ENCODE measurements around the gene MYPN. TPM values are rescaled to one million over a fixed set of nuclear protein-coding genes. Genes with fewer than 3 reads are reported as not detected.

MYPN gene
- total and polyA plus RNA-seq, 2 donors from 2014 or later, result 0.06 TPM; not detected in 1

DNA sequence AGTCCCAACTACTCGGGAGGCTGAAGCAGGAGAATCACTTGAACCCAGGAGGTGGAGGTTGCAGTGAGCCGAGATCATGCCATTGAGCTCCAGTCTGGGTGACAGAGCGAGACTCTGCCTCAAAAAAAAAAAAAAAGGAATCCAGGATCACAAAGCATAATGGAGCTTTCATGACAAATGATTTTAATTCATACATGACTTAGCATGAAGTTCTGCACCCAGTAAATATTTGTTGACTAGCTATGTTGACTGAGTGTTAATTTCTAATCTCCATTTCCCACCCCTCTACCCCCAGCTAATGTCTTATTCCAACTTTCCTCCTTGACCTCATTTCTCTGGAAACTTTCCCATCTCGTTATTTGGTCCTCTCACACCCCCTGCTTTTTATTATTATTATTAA is 69.3 kb downstream of the MYPN start:
- no peaks in the 10 kb centered on the region for H3K27me3 ChIP-seq (ENCODE audit: control insufficient read depth, insufficient read depth, low read length)
- TF ChIP-seq, protein P1, sequence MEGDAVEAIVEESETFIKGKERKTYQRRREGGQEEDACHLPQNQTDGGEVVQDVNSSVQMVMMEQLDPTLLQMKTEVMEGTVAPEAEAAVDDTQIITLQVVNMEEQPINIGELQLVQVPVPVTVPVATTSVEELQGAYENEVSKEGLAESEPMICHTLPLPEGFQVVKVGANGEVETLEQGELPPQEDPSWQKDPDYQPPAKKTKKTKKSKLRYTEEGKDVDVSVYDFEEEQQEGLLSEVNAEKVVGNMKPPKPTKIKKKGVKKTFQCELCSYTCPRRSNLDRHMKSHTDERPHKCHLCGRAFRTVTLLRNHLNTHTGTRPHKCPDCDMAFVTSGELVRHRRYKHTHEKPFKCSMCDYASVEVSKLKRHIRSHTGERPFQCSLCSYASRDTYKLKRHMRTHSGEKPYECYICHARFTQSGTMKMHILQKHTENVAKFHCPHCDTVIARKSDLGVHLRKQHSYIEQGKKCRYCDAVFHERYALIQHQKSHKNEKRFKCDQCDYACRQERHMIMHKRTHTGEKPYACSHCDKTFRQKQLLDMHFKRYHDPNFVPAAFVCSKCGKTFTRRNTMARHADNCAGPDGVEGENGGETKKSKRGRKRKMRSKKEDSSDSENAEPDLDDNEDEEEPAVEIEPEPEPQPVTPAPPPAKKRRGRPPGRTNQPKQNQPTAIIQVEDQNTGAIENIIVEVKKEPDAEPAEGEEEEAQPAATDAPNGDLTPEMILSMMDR (IDR thresholded peaks at IDR 0.05; ENCODE audit: borderline replicate concordance, extremely low read depth, insufficient read depth), result no peak
- FAIRE-seq, result no peak
- no peak overlapping the region for H3K27ac ChIP-seq (ENCODE audit: low read depth in 2 of 2, low read length in 2 of 2)
- intact Hi-C loops (cut with DNase I), result no loop called here
- H3K4me1 ChIP-seq (ENCODE audit: control insufficient read depth in 2 of 3, insufficient read depth in 2 of 3, low read depth in 1 of 3, low read length in 3 of 3), result no peaks in the 10 kb centered on the region
- H3K9me3 ChIP-seq (ENCODE audit: control insufficient read depth in 2 of 3, insufficient read depth in 1 of 3, low read length in 3 of 3), result no peaks in the 10 kb centered on the region
- DNase-seq, result no peak
- no peak overlapping the region for H3K4me3 ChIP-seq (ENCODE audit: low read length in 3 of 3)
- no peaks in the 10 kb centered on the region for H3K36me3 ChIP-seq (ENCODE audit: control insufficient read depth in 2 of 3, insufficient read depth in 3 of 3, low read length in 3 of 3)
- H3K9ac ChIP-seq (ENCODE audit: low read length in 3 of 3), result no peak overlapping the region

DNA sequence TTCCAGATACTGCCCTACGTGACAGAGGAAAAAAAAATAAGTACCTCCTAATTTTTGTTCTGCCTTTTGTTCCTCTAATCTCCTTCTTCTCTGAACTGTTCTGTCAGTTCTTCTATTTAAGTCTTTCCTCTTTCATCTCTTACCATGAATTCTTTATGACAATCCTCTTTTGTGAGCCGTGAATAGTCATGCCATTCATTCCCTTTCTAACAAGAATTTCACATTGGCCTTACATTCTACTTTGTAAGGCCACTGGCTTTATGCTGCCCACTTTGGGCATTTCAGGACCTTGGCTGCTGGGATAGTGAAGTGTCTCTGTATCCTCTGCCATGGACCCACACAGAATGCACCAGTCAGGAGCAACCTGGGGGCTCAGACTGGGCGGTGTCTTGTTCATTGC is 69.7 kb downstream of the MYPN start:
- intact Hi-C loops (cut with DNase I), result no loop called here
- no peak for FAIRE-seq
- H3K9me3 ChIP-seq (ENCODE audit: control insufficient read depth in 2 of 3, insufficient read depth in 1 of 3, low read length in 3 of 3), result no peaks in the 10 kb centered on the region
- H3K4me3 ChIP-seq (ENCODE audit: low read length in 3 of 3), result no peak overlapping the region
- no peak overlapping the region for H3K27ac ChIP-seq (ENCODE audit: low read depth in 2 of 2, low read length in 2 of 2)
- DNase-seq, result no peak
- no peaks in the 10 kb centered on the region for H3K27me3 ChIP-seq (ENCODE audit: control insufficient read depth, insufficient read depth, low read length)
- no peaks in the 10 kb centered on the region for H3K36me3 ChIP-seq (ENCODE audit: control insufficient read depth in 2 of 3, insufficient read depth in 3 of 3, low read length in 3 of 3)
- TF ChIP-seq, protein P1 (IDR thresholded peaks at IDR 0.05; ENCODE audit: borderline replicate concordance, extremely low read depth, insufficient read depth), result no peak
- H3K9ac ChIP-seq (ENCODE audit: low read length in 3 of 3), result no peak overlapping the region
- no peaks in the 10 kb centered on the region for H3K4me1 ChIP-seq (ENCODE audit: control insufficient read depth in 2 of 3, insufficient read depth in 2 of 3, low read depth in 1 of 3, low read length in 3 of 3)

DNA sequence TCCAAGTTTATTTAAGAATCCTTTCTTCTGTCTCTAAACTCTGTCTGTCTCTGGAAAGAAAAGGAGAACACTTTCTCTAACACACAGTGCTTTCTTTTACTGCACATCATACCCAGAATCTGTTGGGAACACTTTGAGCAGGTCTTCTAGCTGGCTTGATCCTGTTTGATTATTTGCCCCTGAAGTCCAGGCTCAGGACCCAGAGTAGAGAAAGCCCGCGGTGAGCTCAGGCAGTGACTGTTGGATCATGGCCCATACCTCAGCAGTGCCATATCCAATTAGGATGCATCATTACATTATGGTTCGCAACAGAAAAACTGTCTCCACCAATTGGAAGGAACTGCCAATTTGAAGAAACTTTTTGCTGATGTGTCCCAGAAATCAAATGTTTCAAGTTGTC is 71.2 kb downstream of the MYPN start:
- no peak for FAIRE-seq
- no peaks in the 10 kb centered on the region for H3K36me3 ChIP-seq (ENCODE audit: control insufficient read depth in 2 of 3, insufficient read depth in 3 of 3, low read length in 3 of 3)
- H3K9me3 ChIP-seq (ENCODE audit: control insufficient read depth in 2 of 3, insufficient read depth in 1 of 3, low read length in 3 of 3), result no peaks in the 10 kb centered on the region
- no peak overlapping the region for H3K27ac ChIP-seq (ENCODE audit: low read depth in 2 of 2, low read length in 2 of 2)
- no peak overlapping the region for H3K4me3 ChIP-seq (ENCODE audit: low read length in 3 of 3)
- intact Hi-C loops (cut with DNase I), result no loop called here
- TF ChIP-seq, protein P1 (IDR thresholded peaks at IDR 0.05; ENCODE audit: borderline replicate concordance, extremely low read depth, insufficient read depth), result no peak
- no peaks in the 10 kb centered on the region for H3K4me1 ChIP-seq (ENCODE audit: control insufficient read depth in 2 of 3, insufficient read depth in 2 of 3, low read depth in 1 of 3, low read length in 3 of 3)
- H3K9ac ChIP-seq (ENCODE audit: low read length in 3 of 3), result no peak overlapping the region
- H3K27me3 ChIP-seq (ENCODE audit: control insufficient read depth, insufficient read depth, low read length), result no peaks in the 10 kb centered on the region
- DNase-seq, result no peak

DNA sequence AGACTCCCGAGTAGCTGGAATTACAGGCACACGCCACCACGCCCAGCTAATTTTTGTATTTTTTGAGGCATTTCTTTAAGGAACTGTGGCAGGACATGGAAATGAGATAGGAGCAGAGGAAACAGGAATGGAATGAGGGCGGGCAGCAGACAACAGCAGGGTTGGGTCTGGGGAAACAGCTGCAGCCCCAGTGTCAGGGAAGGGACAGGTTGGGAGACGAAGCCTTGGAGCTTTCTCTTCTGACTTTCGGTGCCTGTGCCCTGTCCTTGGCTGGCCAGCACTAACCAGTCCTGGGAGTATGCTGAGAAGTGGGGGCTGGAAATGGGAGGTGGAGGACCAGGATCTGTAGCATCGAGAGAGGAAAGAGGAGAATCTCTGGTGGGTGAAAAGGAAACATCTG is 75.3 kb downstream of the MYPN start:
- H3K4me3 ChIP-seq (ENCODE audit: low read length in 3 of 3), result no peak overlapping the region
- TF ChIP-seq, protein P1 (IDR thresholded peaks at IDR 0.05; ENCODE audit: borderline replicate concordance, extremely low read depth, insufficient read depth), result no peak
- no peak overlapping the region for H3K9ac ChIP-seq (ENCODE audit: low read length in 3 of 3)
- intact Hi-C loops (cut with DNase I), result no loop called here
- H3K36me3 ChIP-seq (ENCODE audit: control insufficient read depth in 2 of 3, insufficient read depth in 3 of 3, low read length in 3 of 3), result no peaks in the 10 kb centered on the region
- DNase-seq (peak in 1 of 5 donors; percentile 21), FAIRE-seq (no peak)
- no peaks in the 10 kb centered on the region for H3K9me3 ChIP-seq (ENCODE audit: control insufficient read depth in 2 of 3, insufficient read depth in 1 of 3, low read length in 3 of 3)
- no peak overlapping the region for H3K27ac ChIP-seq (ENCODE audit: low read depth in 2 of 2, low read length in 2 of 2)
- H3K4me1 ChIP-seq (ENCODE audit: control insufficient read depth in 2 of 3, insufficient read depth in 2 of 3, low read depth in 1 of 3, low read length in 3 of 3), result no peaks in the 10 kb centered on the region
- no peaks in the 10 kb centered on the region for H3K27me3 ChIP-seq (ENCODE audit: control insufficient read depth, insufficient read depth, low read length)

Data from kidney (tissue), 14 donors.